ENCODE measurements around the gene GPD2. TPM values are rescaled to one million over a fixed set of nuclear protein-coding genes. Genes with fewer than 3 reads are reported as not detected.
"Not testable (repeated sequence)": the region's sequence is repeated elsewhere in the genome, so short reads cannot be mapped to it uniquely, and the experiment has no call there.

Gene GPD2
- total RNA-seq, 1 experiment from 2014 or later: 82.4 TPM

DNA sequence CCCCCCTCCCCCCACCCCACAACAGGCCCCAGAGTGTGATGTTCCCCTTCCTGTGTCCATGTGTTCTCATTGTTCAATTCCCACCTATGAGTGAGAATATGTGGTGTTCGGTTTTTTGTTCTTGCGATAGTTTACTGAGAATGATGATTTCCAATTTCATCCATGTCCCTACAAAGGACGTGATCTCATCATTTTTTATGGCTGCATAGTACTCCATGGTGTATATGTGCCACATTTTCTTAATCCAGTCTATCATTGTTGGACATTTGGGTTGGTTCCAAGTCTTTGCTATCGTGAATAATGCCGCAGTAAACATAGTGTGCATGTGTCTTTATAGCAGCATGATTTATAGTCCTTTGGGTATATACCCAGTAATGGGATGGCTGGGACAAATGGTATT lies 92.4 kb downstream of the GPD2 start:
- not testable (repeated sequence) for DNase-seq (ENCODE audit: low read depth)

DNA sequence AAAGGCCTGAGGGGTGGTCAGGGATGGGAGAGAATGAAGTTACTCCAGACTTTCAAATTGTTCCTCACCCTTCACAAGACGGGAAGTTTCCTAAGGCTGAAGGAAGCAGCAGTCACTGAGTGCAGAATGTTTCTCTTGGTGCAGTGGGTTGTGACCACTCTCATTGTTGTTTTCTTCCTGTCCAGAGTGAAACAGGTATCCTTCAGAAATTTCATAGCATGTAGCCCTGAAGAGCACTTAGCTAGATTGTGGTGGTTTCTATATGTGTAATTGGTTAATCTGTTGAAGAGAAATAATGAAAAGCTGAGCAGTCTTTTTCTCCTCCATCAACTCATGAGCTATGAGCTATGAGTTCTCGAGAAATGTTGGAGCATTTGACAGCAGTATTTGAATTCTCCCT lies 96.8 kb downstream of the GPD2 start:
- no peak for DNase-seq (ENCODE audit: low read depth)

GRCh38 chr2:156536534-156536933 lies 100.4 kb downstream of the GPD2 start:
- peak; percentile 8 for DNase-seq (ENCODE audit: low read depth)

DNA sequence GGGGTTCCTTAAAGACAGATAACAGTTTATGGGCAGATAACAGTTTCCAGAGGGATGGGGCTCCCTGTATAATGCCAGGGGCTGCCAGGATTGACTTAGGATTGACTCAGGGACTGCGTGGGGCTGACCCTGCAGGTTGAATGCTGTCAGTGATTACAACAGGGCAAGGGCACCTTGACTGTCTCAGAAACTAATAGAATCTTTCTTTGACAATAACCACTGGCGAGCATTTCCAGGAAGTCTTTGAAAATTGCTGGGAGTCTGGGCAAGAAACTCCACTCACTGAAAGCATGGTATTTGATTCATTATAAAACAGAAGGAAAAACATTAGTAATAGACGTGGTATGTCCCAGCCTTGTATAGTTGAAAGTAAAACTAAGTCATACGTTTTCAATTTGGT lies 101.0 kb downstream of the GPD2 start:
- peak; percentile 61 for DNase-seq (ENCODE audit: low read depth)

DNA sequence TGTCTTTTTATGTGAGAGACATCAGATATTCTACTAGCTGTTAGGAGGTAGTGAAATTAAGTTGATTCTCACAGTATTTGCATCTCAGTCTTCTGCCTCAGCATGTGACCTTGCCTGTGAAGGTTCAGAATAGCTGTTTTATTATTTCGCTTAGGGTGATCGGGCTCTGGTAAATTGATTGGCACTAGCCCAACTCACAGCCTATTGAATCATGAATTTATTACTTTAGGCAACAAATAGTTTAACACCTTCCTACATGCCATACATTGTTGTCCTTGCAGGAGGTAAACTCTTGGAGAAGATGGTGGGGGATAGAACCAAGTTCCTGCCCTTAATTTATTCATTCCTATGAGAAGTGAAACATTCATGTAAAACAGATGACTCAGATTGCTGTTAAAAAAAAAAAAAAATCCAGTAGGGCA lies 101.9 kb downstream of the GPD2 start:
- DNase-seq (ENCODE audit: low read depth): peak; percentile 49

GRCh38 chr2:156539086-156539860 lies 103.1 kb downstream of the GPD2 start:
- no peak for DNase-seq (ENCODE audit: low read depth)

GRCh38 chr2:156540706-156541105 lies 104.5 kb downstream of the GPD2 start:
- no peak for DNase-seq (ENCODE audit: low read depth)

DNA sequence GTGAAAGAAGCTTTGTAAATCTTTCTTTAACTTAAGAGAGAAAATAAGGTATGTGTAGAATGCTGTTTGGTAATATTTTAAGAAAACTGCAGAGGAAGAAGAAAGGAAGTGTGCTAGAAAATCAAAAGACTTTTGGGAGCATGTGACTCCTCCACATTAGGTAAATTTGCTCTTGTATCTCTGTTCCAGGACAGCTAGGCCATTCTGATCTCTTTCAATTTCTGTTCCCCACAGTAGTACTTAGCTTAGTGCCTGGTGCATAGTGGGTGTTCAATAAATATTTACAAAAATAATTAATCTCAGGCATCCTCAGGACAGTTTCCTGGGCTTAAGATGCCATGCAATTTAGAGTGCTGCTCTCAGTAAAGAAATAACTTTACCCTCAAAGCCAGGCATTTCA lies 105.0 kb downstream of the GPD2 start:
- DNase-seq (ENCODE audit: low read depth): no peak

DNA sequence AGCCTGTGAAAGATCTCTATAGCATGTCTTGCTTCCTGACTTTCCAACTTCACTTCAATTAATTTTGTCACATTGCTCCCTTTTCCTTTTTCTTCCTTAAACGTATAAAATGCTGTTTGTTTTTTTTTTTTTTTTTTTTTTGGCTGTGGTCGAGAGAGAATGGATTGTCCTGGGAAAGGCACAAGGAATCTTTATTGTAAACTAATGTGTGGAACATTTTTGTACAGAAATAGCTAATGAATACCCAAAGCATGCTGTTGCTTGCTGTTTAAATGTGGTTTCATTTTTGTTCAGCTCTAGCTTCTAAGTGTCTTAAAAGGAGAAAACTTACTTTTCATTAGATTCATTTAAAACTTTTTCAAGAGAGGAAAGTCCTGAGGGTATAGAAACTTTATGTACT lies 105.5 kb downstream of the GPD2 start:
- no peak for DNase-seq (ENCODE audit: low read depth)

DNA sequence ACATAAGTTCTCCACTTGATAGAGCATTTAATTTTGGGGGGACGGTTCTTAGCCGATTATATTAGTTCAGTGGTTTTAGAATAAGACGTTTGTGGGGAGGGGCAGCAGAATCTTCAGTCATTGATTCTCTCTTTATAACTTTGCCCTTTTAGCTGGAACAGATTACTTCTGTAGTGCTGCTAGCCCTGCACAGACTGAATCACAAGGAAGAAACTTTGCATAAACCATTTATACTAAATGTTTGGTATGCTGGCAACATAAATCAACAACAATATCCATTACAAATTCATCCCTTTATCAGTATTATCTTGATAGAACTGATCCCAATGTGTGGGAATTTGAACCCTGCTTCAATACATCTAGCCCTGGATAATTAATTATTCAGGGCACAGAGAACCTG lies 112.2 kb downstream of the GPD2 start:
- DNase-seq (ENCODE audit: low read depth): no peak

DNA sequence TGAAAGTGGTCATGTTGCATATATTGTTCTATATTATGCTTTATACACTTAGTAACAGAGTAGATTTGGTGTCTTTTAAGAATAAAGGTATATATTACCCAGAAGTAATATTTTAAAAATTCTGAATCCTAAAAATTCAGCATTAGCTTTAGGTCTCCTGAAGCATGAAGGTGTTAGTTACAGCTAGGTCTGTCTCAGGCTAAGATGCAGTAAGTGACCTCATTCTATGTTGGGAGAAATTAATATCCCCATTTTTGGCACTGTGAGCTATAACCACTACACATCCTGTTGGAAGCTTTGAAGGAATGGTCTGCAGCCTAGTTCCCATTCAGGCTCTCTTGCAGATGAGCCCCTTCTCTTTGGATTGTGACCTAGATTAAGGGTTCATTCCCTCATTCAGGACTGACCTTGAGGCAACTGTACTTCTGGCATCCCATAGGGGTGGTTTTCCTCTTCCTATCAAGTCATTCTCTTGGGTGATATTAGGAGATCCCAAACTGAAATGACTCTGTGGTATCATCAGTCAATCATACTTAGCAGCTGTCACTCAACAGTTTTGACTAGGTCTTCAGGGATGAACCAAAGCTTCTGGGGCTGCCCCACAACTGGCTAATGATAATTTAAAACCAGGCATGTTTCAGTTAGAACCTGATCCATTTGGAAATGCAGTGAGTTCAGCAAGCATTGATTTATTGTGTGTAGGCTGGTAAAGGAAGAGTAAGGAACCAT lies 117.7 kb downstream of the GPD2 start:
- DNase-seq (ENCODE audit: low read depth): no peak

DNA sequence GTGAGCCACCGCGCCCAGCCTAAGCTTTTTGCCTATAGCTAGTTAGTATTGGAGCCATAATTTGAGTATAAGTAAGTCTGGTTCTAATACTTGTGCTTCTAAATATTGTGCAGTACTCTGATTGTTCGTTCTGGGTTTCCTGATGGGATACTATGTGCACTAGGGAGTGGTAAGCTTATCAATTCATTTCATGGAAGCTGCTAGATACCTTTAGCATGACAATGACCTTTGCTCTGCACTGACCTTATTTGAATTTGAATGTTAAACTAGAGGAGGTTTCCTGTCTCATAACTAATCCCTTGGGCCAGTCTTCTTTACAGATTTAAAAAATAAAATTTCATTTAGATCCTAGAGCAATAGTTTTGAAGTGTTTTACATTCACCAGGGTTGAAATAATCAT lies 125.1 kb downstream of the GPD2 start:
- DNase-seq (ENCODE audit: low read depth): no peak

- DNase-seq (ENCODE audit: low read depth): no peak
Observed at GRCh38 chr2:156562124-156562523, 125.9 kb downstream of the GPD2 start.

- DNase-seq (ENCODE audit: low read depth): peak; percentile 6
Observed at GRCh38 chr2:156563994-156564753, 128.0 kb downstream of the GPD2 start.

DNA sequence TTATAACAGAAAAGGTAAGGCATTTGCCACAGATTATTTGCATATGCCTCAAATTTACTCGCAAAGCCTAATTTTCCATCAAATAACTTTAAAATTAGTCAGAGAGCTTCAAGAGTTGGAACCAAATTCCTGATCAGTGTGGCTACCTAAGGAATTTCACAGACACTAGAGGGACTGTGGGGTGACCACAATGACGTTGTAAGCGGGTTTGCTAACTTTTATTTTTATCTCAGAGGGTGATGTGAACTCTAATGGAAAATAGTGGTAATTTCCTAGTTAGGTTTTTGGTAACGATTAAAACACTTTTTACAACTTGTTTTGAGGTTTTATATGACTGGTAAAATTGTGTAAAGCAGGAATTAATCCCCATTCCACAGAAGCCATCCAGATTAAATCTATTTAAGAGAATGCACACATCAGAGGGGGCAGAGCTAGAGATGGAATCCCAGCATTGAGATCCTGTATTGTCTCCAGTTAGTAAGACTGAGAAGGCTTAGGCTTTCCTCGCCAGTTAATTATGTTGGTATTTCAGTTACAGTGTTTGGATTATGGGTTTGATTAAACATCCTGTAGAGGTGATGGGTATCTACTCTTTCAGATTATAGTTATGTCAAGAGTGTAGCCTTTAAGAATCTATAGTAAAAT lies 129.0 kb downstream of the GPD2 start:
- peak; percentile 94 for DNase-seq (ENCODE audit: low read depth)

DNA sequence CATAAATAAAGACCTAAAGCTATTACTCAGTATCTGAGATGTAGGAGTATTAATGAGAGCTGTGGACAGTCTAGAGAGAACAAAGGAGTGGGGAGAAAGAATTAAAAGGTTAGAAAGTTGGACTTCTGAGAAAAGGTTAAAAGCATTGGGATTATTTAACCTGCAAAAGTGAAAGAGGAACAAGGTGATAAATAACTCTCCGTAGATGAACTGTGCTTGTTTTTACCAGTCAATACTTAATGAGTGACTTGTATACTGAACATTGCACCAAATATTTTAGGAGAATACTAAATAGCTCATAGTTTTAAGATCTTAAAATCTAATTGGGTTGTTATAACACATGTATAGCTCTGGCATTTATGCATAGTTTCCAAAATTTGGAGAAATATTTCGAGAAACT lies 137.5 kb downstream of the GPD2 start:
- no peak for DNase-seq (ENCODE audit: low read depth)

- no peak for DNase-seq (ENCODE audit: low read depth)
Observed at GRCh38 chr2:156574112-156574511, 137.9 kb downstream of the GPD2 start.

- DNase-seq (ENCODE audit: low read depth): no peak
Observed at GRCh38 chr2:156576005-156576404, 139.8 kb downstream of the GPD2 start.

DNA sequence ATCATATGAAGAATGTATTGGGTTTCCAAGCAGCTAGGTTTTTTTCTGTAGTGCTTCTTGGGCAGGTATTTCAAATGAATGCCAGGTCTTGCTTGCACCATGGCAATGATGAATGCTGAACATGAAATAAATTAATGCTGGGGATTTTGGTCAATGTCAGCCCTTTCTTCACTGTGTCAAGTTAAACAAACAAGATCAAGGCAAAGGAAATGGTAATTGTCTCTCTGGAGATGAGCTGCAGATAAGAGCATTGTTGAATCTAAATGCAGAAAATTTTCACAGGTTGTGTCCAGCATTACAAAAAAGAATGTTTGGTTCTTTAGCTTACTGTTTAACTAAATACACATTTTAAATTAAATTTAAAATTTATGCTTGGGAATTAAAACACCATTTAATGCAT lies 144.3 kb downstream of the GPD2 start:
- DNase-seq (ENCODE audit: low read depth): no peak

DNA sequence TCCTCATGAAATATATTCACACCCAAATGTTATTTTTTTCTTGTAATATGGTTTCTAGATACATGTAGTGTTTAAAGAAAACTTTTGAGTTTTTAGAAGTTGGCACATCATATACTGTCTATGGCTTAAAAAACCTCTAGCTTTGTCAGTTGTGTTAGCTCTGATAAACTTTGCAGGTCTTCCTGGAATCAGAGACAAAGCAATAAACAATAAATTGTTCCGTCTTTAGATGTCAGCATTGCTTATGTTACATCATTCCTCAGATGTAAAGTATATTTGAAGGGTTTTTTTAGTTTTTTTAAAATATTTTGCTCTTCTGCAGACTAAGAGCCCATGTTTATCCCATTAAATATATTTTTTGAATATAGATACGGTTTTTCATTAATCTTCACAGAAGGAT lies 145.1 kb downstream of the GPD2 start:
- no peak for DNase-seq (ENCODE audit: low read depth)

DNA sequence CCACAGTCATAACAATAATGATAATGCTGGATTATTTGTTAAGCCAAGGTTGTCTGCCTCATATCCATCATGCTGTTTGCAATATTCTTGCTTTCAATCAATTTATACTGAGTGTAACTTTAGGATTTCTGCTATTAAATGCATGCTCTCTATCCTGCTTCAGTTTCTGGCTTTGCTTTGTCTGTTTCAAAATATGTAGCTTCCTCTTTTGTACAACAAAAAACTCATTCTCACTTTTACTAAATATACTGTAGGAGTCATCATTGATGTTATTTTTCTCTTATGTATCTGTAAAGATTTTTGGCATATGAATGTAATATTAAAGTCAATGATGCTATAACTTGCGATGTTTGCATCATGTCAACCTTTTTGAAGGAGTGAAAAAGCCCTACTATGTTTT lies 149.3 kb downstream of the GPD2 start:
- DNase-seq (ENCODE audit: low read depth): no peak

- no peak for DNase-seq (ENCODE audit: low read depth)
Observed at GRCh38 chr2:156586621-156587020, 150.4 kb downstream of the GPD2 start.
